HFFc6 (cell line): ENCODE measurements around the gene EEF1B2. TPM values are rescaled to one million over a fixed set of nuclear protein-coding genes. Genes with fewer than 3 reads are reported as not detected.
"Not testable (repeated sequence)": the region's sequence is repeated elsewhere in the genome, so short reads cannot be mapped to it uniquely, and the experiment has no call there.

Experiments used
- DNase-seq: peaks from one replicate; pipeline ENCODE4 v3.0.0-alpha.2; 2018
- H3K27ac Mint-ChIP-seq: 2 replicates; pipeline ENCODE4 v1.8.0; 2020; ENCODE audit warnings: mild to moderate bottlenecking, mixed read lengths
- H3K27me3 Mint-ChIP-seq: 2 replicates; pipeline ENCODE4 v1.8.0; 2021; ENCODE audit warnings: mild to moderate bottlenecking, moderate library complexity, mixed read lengths; ENCODE audit not compliant: insufficient read depth
- H3K36me3 Mint-ChIP-seq: 2 replicates; pipeline ENCODE4 v1.8.0; 2021; ENCODE audit warnings: low read depth, mixed read lengths
- H3K4me1 Mint-ChIP-seq: 2 replicates; pipeline ENCODE4 v1.8.0; 2020; ENCODE audit warnings: low read depth, mixed read lengths
- H3K4me3 Mint-ChIP-seq: 2 replicates; pipeline ENCODE4 v1.8.0; 2020; ENCODE audit warnings: mild to moderate bottlenecking, moderate library complexity, mixed read lengths
- H3K9me3 Mint-ChIP-seq: 2 replicates; pipeline ENCODE4 v1.8.0; 2020; ENCODE audit warnings: mild to moderate bottlenecking, mixed read lengths
- CTCF ChIP-seq: fragments of 200-600 bp; sonication (generic); IDR thresholded peaks from 2 replicates; pipeline ENCODE4 v1.5.0; 2021; ENCODE audit warnings: antibody characterized with exemption, mild to moderate bottlenecking
- total RNA-seq, 6 experiments: library from RNA; stranded (reverse); fragmentation: NEBNext Ultra II Directional; extraction: Animal tissue kit (Norgen Biotek cat#: 25700); gene quantifications; 2 replicates in 1 of 6; 3 replicates in 5 of 6; pipeline ENCODE4 v1.2.3, GENCODE V29; 2021

The EEF1B2 gene
- total RNA-seq, 6 experiments from 2014 or later = 588 to 647 (median 609) TPM

- no peak overlapping the region for H3K4me3 Mint-ChIP-seq
- DNase-seq = no peak
- H3K27ac Mint-ChIP-seq = no peak overlapping the region
- no peaks in the 10 kb centered on the region for H3K4me1 Mint-ChIP-seq
- TF ChIP-seq CTCF = no peak
- no peaks in the 10 kb centered on the region for H3K9me3 Mint-ChIP-seq
- no peaks in the 10 kb centered on the region for H3K27me3 Mint-ChIP-seq
- H3K36me3 Mint-ChIP-seq = 0 out of 2 replicates have a peak, but pooled peaks cover 4% of the 10 kb centered on the region
Observed at GRCh38 chr2:206176121-206176520, 16.4 kb downstream of the EEF1B2 start.

- Mint-ChIP-seq H3K27me3 (no peaks in the 10 kb centered on the region), H3K4me3 (no peak overlapping the region), H3K27ac (no peak overlapping the region), H3K4me1 (no peaks in the 10 kb centered on the region), H3K36me3 (0 out of 2 replicates have a peak, but pooled peaks cover 4% of the 10 kb centered on the region), H3K9me3 (no peaks in the 10 kb centered on the region)
- no peak for DNase-seq
- no peak for TF ChIP-seq CTCF
Observed at GRCh38 chr2:206176901-206177300, 17.2 kb downstream of the EEF1B2 start.

DNA sequence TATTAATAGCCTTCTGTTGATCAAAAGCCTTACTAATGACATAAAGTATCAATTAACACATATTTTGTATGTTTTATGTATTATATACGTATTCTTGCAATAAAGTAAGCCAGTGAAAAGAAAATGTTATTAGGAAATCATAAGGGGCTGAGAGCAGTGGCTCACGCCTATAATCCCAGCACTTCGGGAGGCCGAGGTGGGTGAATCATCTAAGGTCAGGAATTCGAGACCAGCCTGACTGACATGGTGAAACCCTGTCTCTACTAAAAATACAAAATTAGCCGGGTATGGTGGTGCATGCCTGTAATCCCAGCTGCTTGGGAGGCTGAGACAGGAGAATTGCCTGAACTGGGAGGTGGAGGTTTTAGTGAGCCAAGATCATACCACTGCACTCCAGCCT lies 21.8 kb downstream of the EEF1B2 start:
- not testable (repeated sequence) for H3K27me3 Mint-ChIP-seq, H3K36me3 Mint-ChIP-seq, H3K4me1 Mint-ChIP-seq, H3K27ac Mint-ChIP-seq, H3K9me3 Mint-ChIP-seq, DNase-seq, H3K4me3 Mint-ChIP-seq

- Mint-ChIP-seq H3K4me3 (no peak overlapping the region), H3K36me3 (no peaks in the 10 kb centered on the region), H3K27me3 (no peaks in the 10 kb centered on the region), H3K4me1 (no peaks in the 10 kb centered on the region), H3K9me3 (no peaks in the 10 kb centered on the region), H3K27ac (no peak overlapping the region)
- no peak for TF ChIP-seq CTCF
- DNase-seq = no peak
Observed at GRCh38 chr2:206189691-206190090, 30.0 kb downstream of the EEF1B2 start.

DNA sequence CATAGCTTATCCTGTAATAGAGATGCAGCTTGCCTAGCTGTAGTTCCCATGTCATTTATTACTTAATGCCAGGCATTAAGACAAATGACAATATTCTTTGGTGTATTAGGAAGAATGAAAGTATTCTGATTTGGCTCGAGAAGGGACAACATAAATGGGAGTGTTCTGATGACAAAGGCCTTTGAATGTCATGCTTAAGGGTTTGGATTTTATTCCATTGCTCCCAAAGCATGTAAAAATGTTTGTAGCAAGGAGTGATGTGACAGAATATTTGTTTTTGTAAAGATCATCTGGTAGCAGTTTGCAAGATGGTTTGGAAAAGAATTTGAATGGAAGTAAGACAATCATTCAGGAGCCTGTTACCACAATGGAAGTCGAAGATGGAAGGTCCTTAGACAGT lies 30.4 kb downstream of the EEF1B2 start:
- no peak for DNase-seq
- TF ChIP-seq CTCF = no peak
- no peaks in the 10 kb centered on the region for H3K36me3 Mint-ChIP-seq
- H3K27me3 Mint-ChIP-seq = no peaks in the 10 kb centered on the region
- H3K4me1 Mint-ChIP-seq = no peaks in the 10 kb centered on the region
- no peaks in the 10 kb centered on the region for H3K9me3 Mint-ChIP-seq
- no peak overlapping the region for H3K4me3 Mint-ChIP-seq
- H3K27ac Mint-ChIP-seq = no peak overlapping the region

- no peak for DNase-seq
- Mint-ChIP-seq H3K27ac (no peak overlapping the region), H3K4me3 (no peak overlapping the region), H3K36me3 (no peaks in the 10 kb centered on the region), H3K9me3 (no peaks in the 10 kb centered on the region), H3K27me3 (no peaks in the 10 kb centered on the region), H3K4me1 (no peaks in the 10 kb centered on the region)
- TF ChIP-seq CTCF = no peak
Observed at GRCh38 chr2:206190689-206191088, 31.0 kb downstream of the EEF1B2 start.
